Activated naive CD4-positive, alpha-beta T cell (primary cell): ENCODE results near the gene PROK2.

Experiments used
- DNase-seq, 4 experiments: peaks; one replicate each; lab custom pipeline; 2025; lab: John Stamatoyannopoulos, UW

Gene PROK2

GRCh38 chr3:71734881-71735280 lies 50.1 kb downstream of the PROK2 start:
- no peak for DNase-seq

GRCh38 chr3:71733319-71733718 lies 51.6 kb downstream of the PROK2 start:
- no peak for DNase-seq

- no peak for DNase-seq
These were observed 52.3 kb downstream of the PROK2 start for GRCh38 chr3:71732637-71733036.

- no peak for DNase-seq
These were observed 56.2 kb downstream of the PROK2 start for GRCh38 chr3:71728632-71729342.

- DNase-seq: peak in 1 of 4 experiments; percentile 17
These were observed 58.8 kb downstream of the PROK2 start for GRCh38 chr3:71726146-71726545.

GRCh38 chr3:71725271-71725991 lies 59.5 kb downstream of the PROK2 start, which contains the start of gene EIF4E3:
EIF4E3 (minus strand) TSS chr3:71725402; CDS start chr3:71725367, 35 bp downstream.
- peak in 2 of 4 experiments; percentile 12 to 31 for DNase-seq

- peak in 1 of 4 experiments; percentile 23 for DNase-seq
These were observed 60.2 kb downstream of the PROK2 start for GRCh38 chr3:71724584-71725270.

- DNase-seq: no peak
These were observed 60.8 kb downstream of the PROK2 start for GRCh38 chr3:71724171-71724453.

GRCh38 chr3:71723452-71724170 lies 61.3 kb downstream of the PROK2 start:
- no peak for DNase-seq

GRCh38 chr3:71722693-71723092 lies 62.3 kb downstream of the PROK2 start:
- no peak for DNase-seq
